ENCODE measurements around the gene TMED7. TPM values are rescaled to one million over a fixed set of nuclear protein-coding genes. Genes with fewer than 3 reads are reported as not detected.

TMED7 gene
- total RNA-seq, 4 donors from 2014 or later = 68.9 to 95.1 (median 75.6) TPM

GRCh38 chr5:115579216-115579615 is 46.6 kb downstream of the TMED7 start:
- intact Hi-C loops (cut with DNase I) = no loop called here
- H3K4me1 ChIP-seq = peaks cover 0 to 5% (median 0%) of the 10 kb centered on the region in 3 donors
- H3K27me3 ChIP-seq = no peaks in the 10 kb centered on the region
- no peak for DNase-seq
- no peak overlapping the region for H3K27ac ChIP-seq
- no peak overlapping the region for H3K4me3 ChIP-seq
- no peaks in the 10 kb centered on the region for H3K9me3 ChIP-seq
- no peaks in the 10 kb centered on the region for H3K36me3 ChIP-seq
- TF ChIP-seq CTCF (IDR thresholded peaks at IDR 0.05) = no peak
- no peak for TF ChIP-seq POLR2A (IDR thresholded peaks at IDR 0.05)
- WGBS, 2 donors = 60 to 68% methylated on average over 3 of the region's 3 CpGs

GRCh38 chr5:115578657-115579056 is 47.2 kb downstream of the TMED7 start:
- intact Hi-C loops (cut with DNase I) = no loop called here
- DNase-seq = no peak
- 73 to 74% methylated on average over 3 of the region's 3 CpGs for WGBS, 2 donors
- Histone ChIP-seq H3K9me3 (no peaks in the 10 kb centered on the region), H3K27me3 (no peaks in the 10 kb centered on the region), H3K36me3 (no peaks in the 10 kb centered on the region), H3K27ac (no peak overlapping the region), H3K4me3 (no peak overlapping the region), H3K4me1 (peaks cover 0 to 5% (median 0%) of the 10 kb centered on the region in 3 donors)
- no peak for TF ChIP-seq CTCF (IDR thresholded peaks at IDR 0.05)
- TF ChIP-seq POLR2A (IDR thresholded peaks at IDR 0.05) = no peak

GRCh38 chr5:115577741-115578140 is 48.1 kb downstream of the TMED7 start:
- intact Hi-C loops (cut with DNase I) = no loop called here
- peaks cover 0 to 5% (median 0%) of the 10 kb centered on the region in 3 donors for H3K4me1 ChIP-seq
- H3K27ac ChIP-seq = no peak overlapping the region
- no peak for DNase-seq
- no peaks in the 10 kb centered on the region for H3K27me3 ChIP-seq
- no peak for TF ChIP-seq CTCF (IDR thresholded peaks at IDR 0.05)
- no peak for TF ChIP-seq POLR2A (IDR thresholded peaks at IDR 0.05)
- no peaks in the 10 kb centered on the region for H3K9me3 ChIP-seq
- 72 to 87% methylated on average over 6 of the region's 6 CpGs for WGBS, 2 donors
- H3K4me3 ChIP-seq = no peak overlapping the region
- H3K36me3 ChIP-seq = no peaks in the 10 kb centered on the region

GRCh38 chr5:115577329-115577728 is 48.5 kb downstream of the TMED7 start:
- WGBS, 2 donors = 50 to 69% methylated on average over 2 of the region's 2 CpGs
- Histone ChIP-seq H3K27me3 (no peaks in the 10 kb centered on the region), H3K4me3 (no peak overlapping the region), H3K4me1 (peaks cover 0 to 5% (median 0%) of the 10 kb centered on the region in 3 donors), H3K9me3 (no peaks in the 10 kb centered on the region), H3K27ac (no peak overlapping the region), H3K36me3 (no peaks in the 10 kb centered on the region)
- intact Hi-C loops (cut with DNase I) = no loop called here
- DNase-seq = no peak
- TF ChIP-seq POLR2A (IDR thresholded peaks at IDR 0.05) = no peak

- no peak for TF ChIP-seq POLR2A (IDR thresholded peaks at IDR 0.05)
- TF ChIP-seq CTCF (IDR thresholded peaks at IDR 0.05) = no peak
- WGBS, 2 donors = 14 to 64% methylated on average over 1 to 4 of the region's 5 CpGs
- H3K4me1 ChIP-seq = peaks cover 0 to 5% (median 0%) of the 10 kb centered on the region in 3 donors
- DNase-seq = no peak
- H3K36me3 ChIP-seq = no peaks in the 10 kb centered on the region
- no peak overlapping the region for H3K4me3 ChIP-seq
- intact Hi-C loops (cut with DNase I) = no loop called here
- H3K9me3 ChIP-seq = no peaks in the 10 kb centered on the region
- no peaks in the 10 kb centered on the region for H3K27me3 ChIP-seq
- no peak overlapping the region for H3K27ac ChIP-seq
These were observed 50.4 kb downstream of the TMED7 start for GRCh38 chr5:115575167-115576070.
